ENCODE results near the gene PDCD1LG2. TPM values are rescaled to one million over a fixed set of nuclear protein-coding genes. Genes with fewer than 3 reads are reported as not detected.

The PDCD1LG2 gene
- total RNA-seq, 2 donors from 2014 or later = 2.2 to 2.9 TPM

- H3K4me1 ChIP-seq = peaks cover 0 to 37% of the 10 kb centered on the region in 2 donors
- no peaks in the 10 kb centered on the region for H3K9me3 ChIP-seq
- H3K4me3 ChIP-seq = no peak overlapping the region
- no peaks in the 10 kb centered on the region for H3K27me3 ChIP-seq
- TF ChIP-seq CTCF (IDR thresholded peaks at IDR 0.05) = no peak
- no peak for DNase-seq (ENCODE audit: low spot score)
- no peaks in the 10 kb centered on the region for H3K36me3 ChIP-seq
- H3K27ac ChIP-seq = peak overlapping the region; percentile 82 to 87
Measured at GRCh38 chr9:5499889-5500398, 10.4 kb upstream of the PDCD1LG2 start.

DNA sequence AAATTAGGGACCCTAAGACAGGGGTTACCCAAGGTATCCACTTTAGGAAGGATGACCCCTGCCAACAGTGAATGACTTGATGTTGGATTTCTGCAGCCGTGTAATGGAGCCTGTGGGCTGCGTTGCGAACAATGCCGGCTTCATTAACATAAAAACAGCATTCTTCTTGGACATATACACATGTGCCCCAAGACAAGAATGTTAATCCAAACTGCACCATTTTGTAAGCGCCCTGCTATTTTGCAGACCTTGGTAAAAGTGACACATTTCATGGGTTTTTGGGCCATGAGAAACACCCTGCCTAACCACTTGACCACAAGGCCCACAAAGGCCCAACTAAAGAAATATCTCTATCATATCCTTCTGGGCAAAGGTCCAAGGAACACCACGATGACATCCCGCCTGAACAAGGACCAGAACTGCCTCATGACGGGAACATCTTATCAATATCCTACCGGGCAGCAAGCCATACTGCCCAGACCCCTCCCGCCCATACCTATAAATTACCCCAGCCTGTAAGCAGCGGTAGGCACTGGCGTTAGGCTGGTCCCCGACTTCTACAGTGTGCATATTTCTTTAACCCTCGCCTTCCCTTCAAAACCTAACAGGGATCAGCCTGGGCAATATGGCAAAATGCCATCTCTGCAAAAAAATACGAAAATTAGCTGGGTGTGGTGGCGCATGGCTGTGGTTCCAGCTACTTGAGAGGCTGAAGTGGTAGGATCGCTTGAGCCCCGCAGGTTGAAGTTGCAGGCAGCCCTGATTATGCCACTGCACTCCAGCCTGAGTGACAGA is 9.7 kb upstream of the PDCD1LG2 start:
- H3K27me3 ChIP-seq = no peaks in the 10 kb centered on the region
- H3K4me1 ChIP-seq = peaks cover 0 to 37% of the 10 kb centered on the region in 2 donors
- no peaks in the 10 kb centered on the region for H3K9me3 ChIP-seq
- no peak for TF ChIP-seq CTCF (IDR thresholded peaks at IDR 0.05)
- peak overlapping the region; percentile 82 to 87 for H3K27ac ChIP-seq
- H3K4me3 ChIP-seq = no peak overlapping the region
- no peaks in the 10 kb centered on the region for H3K36me3 ChIP-seq
- DNase-seq (ENCODE audit: low spot score) = peak; percentile 74

DNA sequence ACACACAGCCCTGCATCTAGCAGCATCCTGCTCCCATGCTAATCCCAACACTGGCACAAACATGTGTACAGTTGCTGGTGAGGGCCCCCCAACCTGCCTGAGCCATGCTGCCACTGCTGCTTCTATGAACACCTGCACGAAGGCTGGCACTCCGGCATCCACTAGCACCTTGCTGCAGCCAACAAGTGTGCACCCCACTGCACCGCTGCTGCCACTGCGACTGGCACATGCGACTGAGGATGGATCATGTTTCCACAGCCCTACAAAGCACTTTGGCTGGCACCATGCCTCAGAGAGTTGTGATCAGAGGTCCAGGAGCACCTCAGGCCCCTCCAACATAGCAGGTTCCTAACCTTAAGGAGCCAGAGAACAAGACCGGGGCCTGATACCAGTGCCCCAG is 7.8 kb upstream of the PDCD1LG2 start:
- H3K4me3 ChIP-seq = no peak overlapping the region
- H3K36me3 ChIP-seq = no peaks in the 10 kb centered on the region
- H3K27ac ChIP-seq = no peak overlapping the region
- no peak for DNase-seq (ENCODE audit: low spot score)
- TF ChIP-seq CTCF (IDR thresholded peaks at IDR 0.05) = no peak
- no peaks in the 10 kb centered on the region for H3K9me3 ChIP-seq
- no peaks in the 10 kb centered on the region for H3K27me3 ChIP-seq
- peaks cover 0 to 37% of the 10 kb centered on the region in 2 donors for H3K4me1 ChIP-seq

DNA sequence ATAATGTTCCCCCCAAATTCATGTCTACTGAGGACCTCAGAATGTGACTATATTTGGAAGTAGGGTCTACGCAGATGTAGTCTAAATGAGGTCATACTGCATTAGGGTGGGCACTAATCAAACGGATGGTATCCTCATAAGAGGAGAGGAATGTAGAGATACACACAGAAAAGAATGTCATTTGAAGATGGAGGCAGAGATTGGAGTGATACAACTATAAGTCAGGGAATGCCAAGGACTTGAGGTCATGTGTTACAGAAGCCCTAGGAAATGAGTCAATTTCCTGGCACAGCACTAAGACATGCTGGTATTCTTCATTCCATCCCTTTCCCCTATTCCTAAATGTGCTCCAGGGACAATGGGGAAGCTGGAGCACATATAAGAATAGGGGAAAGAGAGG is 758 bp upstream of the PDCD1LG2 start:
- TF ChIP-seq CTCF (IDR thresholded peaks at IDR 0.05) = no peak
- Histone ChIP-seq H3K4me3 (no peak overlapping the region), H3K27me3 (no peaks in the 10 kb centered on the region), H3K27ac (peak overlapping the region; percentile 72 to 80), H3K36me3 (no peaks in the 10 kb centered on the region), H3K9me3 (no peaks in the 10 kb centered on the region), H3K4me1 (peaks cover 0 to 52% of the 10 kb centered on the region in 2 donors)
- no peak for DNase-seq (ENCODE audit: low spot score)

- Histone ChIP-seq H3K27ac (peak overlapping the region; percentile 72 to 80), H3K36me3 (no peaks in the 10 kb centered on the region), H3K9me3 (no peaks in the 10 kb centered on the region), H3K27me3 (no peaks in the 10 kb centered on the region), H3K4me1 (peaks cover 0 to 52% of the 10 kb centered on the region in 2 donors), H3K4me3 (peak overlapping the region; percentile 18 to 38)
- TF ChIP-seq CTCF (IDR thresholded peaks at IDR 0.05) = no peak
- no peak for DNase-seq (ENCODE audit: low spot score)
Measured at GRCh38 chr9:5510989-5511388, 658 bp downstream of the PDCD1LG2 start.
